GM18508 (cell line): ENCODE results near the gene KRTAP10-10.
"Not testable (repeated sequence)": the region's sequence is repeated elsewhere in the genome, so short reads cannot be mapped to it uniquely, and the experiment has no call there.

Experiments used
- ATAC-seq: cut with Tn5 transposase; IDR thresholded peaks from one replicate; pipeline ENCODE4 v1.9.1; 2021; ENCODE audit warnings: moderate number of reproducible peaks; ENCODE audit not compliant: insufficient read depth, unreplicated experiment

Gene KRTAP10-10

DNA sequence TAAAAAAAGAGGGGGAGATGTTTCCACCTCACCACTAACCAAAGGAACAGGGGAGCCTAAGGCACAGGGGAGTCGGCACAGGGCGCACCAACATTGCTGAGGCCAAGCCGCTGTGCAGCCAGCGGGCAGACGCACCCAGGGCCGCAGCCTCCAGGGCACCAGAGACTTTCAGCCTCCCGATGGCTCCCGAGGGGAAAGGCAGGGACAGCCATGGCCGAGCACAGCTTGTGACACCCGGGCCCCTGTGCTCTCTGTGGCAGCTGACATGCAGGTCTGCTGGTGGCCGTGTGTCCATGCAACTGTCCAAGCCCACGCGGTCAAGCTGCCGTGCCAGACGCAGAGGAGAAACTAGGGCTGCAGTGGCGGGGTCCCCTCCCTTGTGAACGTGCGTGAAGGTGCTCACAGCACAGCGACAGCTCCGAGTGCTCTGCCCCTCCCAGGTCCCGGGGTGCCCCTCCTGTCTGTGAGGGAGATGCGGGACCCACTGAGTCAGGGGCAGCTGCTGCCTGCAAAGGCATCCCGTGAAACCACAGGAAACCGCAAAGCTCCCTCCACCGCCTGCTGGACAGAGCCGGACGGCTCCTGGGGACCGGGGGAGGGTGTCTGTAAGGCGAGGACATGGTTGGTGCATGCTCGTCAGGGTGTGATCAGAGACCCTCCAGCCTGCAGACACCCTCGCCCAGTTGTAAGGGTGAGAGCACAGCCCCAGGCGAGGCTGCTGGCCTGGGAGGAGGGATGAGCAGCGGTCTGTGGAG lies 11.6 kb downstream of the KRTAP10-10 start:
- no peak for ATAC-seq

DNA sequence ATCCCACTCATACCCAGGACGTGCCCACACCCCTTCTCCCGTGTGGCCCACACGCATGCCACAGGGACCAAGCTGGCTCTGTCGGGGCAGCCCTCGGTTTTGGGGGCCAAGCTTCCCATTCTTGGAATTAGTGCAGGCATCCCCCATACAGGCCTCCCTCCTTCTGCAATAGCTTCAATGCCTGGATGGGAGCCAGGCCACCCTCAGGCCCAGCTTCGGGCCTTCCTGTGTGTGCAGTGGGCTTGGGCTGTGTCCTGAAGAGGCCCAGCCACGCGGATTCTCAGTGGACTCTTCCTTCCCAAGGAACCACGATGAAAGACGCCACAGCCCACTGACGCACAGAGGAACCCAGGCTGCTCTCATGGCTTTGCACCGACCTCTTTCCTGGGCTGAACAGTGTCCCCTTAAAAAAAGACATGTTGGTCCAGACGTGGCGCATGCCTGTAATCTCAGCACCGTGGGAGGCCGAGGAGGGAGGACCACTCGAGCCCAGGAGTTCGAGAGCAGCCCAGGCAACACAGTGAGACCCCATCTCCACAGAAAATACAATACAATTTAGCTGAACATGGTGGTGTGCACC lies 12.5 kb downstream of the KRTAP10-10 start:
- no peak for ATAC-seq

DNA sequence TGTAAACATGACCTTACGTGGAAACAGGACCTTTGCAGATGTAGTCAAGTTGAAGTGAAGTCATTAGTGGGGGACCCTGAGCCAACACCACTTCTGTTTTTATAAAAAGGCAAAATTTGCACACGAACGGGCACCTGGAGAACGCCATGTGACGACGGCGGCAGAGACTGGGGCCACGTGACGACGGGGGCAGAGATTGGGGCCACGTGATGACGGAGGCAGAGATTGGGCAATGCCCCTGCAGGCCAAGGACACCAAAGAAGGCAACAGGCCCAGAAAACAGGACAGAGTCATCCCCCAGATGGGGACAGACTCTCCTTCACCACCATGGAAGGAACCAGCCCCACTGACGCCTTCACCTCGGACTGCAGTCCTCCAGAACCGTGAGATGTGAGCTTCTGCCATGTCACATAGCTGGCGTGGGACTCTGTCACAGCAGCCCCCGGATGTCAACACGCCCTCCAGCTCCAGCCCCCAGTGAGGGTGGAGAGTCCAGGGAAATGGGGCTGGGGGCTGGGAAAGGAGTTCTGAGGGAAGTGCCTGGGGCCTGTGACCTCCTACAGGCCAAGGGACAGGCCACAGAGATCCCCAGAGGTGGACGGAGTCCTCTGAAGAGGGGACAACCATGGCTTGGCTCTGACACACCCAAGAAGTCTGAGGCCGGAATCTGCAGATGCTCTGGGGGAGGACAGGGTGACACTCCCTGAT lies 13.3 kb downstream of the KRTAP10-10 start:
- ATAC-seq = no peak

DNA sequence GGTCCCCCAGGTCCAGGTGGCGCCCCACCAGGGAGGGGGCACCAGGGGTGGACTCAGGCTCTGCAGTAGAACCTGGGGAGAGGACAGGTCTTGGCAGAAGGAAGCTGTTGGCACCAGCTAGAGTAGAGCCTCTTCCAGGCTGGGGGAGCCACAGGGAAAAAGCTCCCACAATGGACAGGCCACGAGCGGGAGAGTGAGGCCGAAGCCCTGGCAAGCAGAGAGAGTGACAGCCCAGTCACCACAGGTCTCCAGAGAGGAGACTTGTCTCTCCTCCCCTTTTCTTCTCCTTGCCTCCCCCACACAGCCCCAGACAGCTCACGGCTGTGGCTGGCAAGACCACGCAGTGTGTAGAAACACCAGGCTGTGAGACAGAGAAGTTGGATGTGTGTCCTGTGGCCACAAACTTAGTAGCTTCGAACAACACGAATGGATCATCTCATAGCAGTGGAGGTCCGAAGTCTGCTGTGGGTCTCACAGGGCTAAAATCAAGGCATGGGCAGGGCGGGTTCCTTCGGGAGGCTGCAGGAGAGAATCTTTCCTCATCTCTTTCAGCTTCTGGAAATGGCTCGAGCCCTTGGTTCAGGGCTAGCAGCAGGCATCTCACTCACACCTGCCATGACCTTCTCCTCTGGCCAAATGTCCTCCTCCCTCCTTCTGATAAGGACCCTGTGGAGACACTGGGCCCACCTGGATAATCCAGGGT lies 14.0 kb downstream of the KRTAP10-10 start:
- ATAC-seq = no peak

DNA sequence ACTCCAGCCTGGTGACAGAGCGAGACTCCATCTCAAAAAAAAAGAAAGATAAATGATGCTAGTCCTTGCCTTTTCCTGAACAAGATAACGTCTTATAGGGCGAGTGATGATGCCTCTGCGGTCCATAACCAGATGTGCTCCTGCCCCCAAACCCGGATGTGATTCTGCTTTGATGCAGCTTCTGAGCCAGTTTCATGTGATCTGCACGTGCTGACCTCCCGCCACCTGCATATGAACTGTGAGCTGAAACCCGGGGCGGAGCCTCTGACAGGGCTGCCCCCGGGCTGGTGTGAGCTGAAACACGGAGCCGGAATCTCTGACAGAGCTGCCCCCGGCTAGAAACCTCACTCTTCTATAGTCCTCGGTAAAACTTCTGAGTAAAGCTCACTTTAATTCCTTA lies 16.0 kb downstream of the KRTAP10-10 start:
- no peak for ATAC-seq

DNA sequence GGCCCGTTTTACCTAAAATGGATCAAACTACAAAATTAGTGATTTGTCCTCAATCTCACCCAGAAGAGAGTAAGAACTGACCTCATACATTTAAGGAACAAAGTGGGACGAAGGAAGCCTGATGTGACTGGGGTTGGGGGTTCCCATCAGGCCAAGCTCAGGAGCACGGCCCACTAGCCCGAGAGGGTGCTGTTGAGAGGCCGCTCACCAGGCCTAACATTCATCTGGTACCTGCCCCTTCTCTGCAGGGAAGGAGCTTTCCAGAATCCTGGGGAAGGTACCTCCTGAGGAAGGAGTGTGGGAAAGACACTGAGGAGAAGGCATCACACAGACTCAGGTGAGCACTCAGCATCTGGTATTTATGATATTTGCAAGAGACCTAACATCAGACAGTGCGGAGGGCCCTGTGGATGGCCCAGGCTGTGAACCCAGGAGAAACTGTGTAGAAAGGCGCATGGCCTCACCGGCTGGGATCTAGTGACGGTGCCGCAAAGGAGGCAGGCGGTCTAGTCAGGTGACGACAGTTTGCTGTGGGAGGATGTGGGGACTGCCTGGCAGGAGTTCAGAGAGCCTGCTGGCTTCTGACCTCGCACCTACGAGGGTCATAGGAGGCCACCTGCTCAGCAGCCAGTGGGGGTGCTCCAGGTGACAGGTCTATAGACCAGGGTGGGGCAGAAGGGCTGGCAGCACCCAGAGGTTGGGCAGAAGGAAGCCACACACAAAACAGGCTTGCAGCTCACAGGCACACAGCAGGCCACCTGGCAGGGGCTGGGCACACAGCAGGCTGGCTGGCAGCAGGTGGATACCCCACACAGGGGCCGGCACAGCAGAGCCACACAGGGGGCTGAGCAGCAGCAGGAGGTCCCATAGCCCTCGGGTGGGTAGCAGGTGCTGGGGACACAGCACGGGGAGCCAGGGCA lies 16.8 kb downstream of the KRTAP10-10 start:
- no peak for ATAC-seq

DNA sequence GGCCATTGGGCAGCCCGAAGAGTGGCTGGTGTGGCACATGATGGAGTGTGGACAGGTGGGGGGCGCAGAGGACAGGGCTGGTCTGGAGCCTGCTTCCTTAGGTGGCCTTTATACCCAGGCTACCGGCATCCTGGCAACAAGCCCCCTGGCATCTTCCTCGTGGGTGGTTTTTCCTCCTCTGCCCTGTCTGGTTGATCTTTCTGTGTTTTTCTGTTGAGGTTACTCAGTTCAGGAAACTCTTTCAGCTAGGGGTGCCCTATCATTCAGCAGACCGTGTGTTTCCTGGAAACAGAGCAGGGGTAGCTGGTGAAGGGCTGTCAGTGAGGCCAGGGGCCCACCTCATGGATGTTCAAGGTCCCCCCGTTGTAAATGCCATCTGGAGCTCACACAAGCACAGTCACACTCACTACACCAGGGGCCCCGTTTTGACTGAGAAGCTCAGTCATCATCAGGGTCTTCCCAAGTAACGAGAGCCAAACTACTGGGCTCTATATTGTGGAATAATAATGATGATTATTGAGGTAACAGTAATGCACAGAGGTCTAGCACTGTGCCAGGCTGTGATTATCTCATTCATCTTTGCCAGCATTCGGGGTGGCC lies 17.5 kb downstream of the KRTAP10-10 start, which contains the start of gene KRTAP12-4:
TSS of gene KRTAP12-4 (minus strand) at position 84 of the 600 bp plus-strand sequence. CDS start at position 39, 45 bp downstream.
- no peak for ATAC-seq

DNA sequence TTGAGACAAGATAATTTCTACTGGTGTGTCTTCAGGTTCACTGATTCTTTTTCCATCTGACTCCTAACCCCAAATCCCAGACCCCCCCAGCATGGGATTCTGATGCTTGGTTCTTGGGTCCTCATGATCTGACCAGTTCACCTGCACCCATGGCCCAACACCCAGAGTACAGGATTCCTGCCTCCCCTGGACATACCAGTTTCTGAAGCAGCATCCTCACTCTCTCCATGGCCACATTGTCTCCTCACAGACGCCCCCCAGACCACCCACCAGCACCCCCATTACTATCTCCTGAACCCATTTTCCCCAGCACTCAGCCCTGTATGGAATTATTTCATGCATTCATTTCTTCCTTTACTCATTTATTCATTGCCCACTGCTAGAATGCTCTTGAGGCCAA lies 19.7 kb downstream of the KRTAP10-10 start:
- no peak for ATAC-seq

DNA sequence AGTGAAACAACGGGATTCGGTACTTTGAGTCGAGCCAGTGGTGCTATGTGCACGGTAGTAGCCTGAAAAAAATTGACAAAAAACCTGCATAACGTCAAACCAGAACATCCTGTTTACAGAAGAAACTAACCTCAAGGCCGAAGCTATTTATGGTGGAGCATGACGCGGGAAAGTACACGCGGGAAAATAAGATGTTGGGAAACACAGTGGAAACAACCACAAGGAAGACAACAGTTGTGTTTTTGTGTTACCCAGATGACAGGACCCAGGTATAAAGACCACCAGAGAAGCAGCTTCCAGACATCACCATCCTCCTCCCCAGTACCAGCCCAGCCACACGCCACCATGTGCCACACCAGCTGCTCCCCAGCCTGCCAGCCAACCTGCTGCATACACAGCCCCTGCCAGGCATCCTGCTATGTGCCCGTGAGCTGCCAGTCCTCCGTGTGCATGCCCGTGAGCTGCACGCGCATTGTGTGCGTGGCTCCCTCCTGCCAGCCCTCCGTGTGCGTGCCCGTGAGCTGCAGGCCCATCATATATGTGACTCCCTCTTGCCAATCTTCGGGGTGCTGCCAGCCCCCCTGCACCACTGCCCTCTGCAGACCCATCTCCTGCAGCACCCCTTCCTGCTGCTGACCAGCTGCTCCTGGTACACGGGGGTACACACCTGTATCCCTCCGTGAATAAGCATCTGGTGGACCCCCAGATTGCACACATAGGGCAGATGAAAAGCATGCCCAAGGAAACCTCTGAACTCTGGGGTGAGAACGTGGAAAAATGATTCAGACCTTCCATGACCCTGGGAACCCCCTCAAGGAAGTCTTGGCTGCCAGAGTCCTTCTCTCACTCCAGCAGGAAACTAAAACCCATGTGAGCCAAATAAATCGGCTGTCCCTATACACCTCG lies 20.7 kb downstream of the KRTAP10-10 start, which contains the start of gene KRTAP12-3:
TSS of gene KRTAP12-3 (plus strand) at position 298 of the 906 bp plus-strand sequence. CDS start at position 346, 48 bp downstream.
- no peak for ATAC-seq

DNA sequence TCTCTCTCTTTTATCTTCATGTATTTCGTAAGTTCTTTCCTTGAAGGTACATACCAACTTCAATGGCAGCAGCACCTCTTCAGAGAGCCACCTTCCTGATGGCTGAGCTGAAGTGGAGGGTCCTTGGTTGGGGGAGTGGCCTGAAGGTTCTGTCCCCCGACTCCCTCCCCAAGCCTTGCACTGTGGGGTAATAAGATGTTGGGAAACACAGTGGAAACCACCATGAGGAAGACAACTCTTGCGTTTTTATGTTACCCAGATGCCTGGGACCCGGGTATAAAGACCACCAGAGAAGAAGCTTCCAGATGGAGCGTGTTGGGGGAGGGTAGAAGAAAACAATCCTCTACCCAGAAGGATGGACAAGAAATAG lies 21.4 kb downstream of the KRTAP10-10 start:
- no peak for ATAC-seq

DNA sequence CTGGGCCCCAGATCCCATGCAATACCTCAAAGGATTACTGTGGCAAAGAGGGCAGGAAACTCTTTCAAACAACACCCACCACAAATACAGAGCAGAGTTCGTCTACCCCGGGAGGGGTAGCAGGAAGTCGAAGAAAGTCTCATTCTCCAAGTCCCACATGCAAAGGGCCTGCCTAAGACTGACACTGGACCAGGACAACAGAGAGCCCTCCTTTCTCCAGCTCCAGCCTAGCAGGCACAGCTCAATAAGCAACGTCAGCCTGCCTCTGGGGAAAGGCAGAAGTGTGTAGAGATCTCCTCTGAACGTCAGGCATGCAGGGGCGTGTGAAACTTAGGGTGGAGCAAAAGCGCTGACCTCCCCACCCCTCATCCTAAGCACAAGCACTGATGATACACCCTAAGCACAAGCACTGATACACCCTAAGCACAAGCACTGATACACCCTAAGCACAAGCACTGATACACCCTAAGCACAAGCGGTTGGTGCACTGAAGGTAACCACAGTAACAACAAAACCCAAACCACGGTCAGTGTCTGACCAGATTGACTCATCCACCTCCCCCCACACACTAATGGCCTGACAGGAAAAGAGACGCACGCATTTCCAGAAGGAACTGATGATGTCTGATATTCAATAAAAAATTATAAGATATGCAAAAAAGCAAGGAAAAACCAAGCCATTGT lies 21.9 kb downstream of the KRTAP10-10 start:
- no peak for ATAC-seq

DNA sequence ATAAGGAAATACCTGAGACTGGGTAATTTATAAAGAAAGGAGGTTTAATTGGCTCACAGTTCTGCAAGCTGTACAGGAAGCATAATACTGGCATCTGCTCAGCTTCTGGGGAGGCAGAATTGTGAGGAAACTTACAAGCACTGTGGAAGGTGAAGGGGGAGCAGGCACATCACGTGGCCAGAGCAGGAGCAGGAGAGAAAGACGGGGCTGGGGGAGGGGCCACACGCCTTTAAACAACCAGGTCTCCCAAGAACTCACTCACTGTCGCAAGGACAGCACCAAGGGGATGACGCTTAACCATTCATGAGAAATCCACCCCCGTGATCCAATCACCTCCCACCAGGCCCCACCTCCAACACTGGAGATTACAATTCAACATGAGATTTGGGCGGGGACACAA lies 24.4 kb downstream of the KRTAP10-10 start:
- not testable (repeated sequence) for ATAC-seq

DNA sequence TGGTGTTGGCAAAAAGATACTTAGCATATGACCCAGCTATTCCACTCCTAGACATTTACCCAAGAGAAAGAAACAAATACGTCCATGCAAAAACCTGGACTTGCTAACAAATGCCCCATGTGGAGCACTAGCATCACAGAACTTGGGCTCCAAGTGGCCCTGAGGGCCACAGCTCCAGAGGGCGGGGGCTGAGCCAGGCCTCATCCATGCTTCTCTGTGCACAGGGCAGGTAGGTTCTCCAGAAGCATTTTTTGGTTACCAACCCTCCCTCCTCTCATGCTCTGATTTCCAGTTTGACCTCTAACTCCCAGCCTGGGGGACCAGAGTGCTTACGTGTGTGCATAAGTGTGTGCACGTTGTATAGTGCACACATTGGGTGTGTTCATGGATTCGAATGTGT lies 27.5 kb downstream of the KRTAP10-10 start:
- no peak for ATAC-seq

DNA sequence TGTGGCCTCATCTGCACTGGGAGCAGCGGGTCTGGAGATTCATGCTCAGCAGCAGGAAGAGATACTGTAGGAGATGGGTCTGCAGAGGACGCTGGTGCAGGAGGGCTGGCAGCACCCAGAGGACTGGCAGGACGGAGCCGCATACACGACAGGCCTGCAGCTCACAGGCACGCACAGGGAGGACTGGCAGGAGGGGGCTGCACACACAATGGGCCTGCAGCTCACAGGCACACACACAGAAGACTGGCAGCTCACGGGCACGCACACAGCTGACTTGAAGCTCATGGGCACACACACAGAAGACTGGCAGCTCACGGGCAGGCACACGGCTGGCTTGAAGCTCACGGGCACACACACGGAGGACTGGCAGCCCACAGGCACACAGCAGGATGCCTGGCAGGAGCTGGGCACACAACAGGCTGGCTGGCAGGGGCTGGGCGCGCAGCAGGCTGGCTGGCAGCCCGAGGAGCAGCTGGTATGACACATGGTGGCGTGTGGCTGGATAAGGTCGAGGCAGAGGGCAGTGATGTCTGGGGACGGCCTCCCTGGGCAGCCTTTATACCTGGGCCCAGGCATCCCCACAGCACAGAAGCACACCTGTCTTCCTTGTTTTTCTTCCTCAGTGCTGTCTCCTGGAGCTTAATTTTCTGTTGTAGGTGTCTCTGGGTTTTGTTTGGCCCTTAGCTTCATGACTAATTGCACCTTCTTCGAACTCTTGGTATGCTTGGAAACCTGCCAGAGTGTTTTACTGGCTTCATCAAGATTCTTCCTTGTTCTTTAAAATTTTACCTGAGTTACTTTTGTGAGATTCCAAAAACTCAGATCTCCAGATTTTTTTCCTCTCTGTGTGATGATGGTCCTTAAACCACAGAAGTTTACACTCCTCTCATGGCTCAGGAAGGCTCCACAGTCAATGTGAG lies 29.5 kb downstream of the KRTAP10-10 start, which contains the start of gene KRTAP12-2:
TSS of gene KRTAP12-2 (minus strand) at position 527 of the 920 bp plus-strand sequence. CDS start at position 486, 41 bp downstream.
- ATAC-seq = no peak

DNA sequence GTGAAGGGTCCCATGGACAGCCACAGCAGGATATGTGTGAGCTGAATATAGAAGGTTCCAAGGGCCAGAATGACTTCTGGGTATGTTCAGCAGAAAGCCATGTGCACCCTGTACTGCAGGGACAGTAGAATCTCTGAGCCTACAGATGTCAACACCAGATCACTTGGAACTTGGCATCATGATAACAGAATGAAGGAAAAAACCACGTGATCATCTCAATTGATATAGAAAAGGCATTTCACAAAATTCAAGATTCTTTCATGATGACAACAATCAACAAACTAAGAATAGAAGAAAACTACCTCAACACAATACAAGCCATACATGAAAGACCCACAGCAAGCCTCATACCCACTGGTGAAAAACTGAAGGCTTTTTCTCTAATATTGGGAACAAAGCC lies 30.5 kb downstream of the KRTAP10-10 start:
- ATAC-seq = no peak

DNA sequence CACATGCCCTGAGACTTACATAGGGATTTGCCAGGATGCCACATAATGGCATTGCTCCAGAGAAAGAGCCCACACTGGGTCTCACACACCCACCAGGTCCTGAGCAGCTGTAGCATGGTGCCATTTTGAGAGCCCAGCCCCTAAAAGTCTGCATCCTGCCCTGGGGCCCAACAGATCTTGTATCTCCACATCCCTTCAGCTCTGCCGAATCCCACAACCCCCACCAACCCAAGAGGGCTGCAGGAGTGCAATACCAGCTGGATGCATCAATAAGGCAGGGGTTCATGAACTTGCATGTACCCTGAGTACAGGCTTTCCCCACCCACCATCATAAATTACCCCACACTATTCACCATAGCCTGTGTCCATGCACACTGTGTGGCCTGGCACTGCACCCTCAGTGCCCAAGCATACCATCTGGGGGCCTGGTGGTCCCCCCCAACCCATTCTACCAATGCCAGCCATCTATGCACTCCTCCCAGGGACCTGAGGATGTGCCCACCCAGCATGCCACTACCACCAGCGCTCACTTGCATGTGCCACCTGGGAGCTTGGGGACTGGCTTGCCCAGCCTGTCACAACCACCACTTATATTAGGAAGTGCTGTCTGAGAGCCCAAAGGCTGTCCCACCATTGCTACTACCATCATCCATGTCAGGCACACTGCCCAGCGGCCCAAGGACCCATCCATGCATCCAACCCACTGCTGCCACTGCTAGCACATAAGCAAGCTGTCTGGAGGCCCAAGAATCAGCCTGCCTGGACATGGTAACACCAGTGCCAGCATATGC lies 33.7 kb downstream of the KRTAP10-10 start:
- no peak for ATAC-seq
